Measurements from ENCODE around the gene TNFSF10.

TNFSF10 gene

DNA sequence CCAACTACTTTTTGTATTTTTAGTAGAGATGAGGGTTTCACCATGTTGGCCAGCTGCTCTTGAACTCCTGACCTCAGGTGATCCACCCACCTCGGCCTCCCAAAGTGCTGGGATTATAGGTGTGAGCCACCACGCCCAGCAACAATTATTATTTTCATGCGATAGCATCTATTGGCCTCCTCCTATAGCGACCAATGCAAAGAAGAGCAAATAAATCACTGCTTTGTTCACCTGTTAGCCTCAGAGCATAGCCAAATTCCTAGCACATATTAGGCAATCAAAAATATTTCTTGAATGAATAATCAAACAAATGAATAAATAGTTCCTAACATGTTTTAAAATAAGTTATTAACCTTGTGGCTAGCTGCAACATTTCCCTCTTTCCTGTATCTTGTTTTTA, 36.8 kb upstream of the TNFSF10 start:
- TF ChIP-seq Cebpa-rat (IDR thresholded peaks at IDR 0.05): no peak

DNA sequence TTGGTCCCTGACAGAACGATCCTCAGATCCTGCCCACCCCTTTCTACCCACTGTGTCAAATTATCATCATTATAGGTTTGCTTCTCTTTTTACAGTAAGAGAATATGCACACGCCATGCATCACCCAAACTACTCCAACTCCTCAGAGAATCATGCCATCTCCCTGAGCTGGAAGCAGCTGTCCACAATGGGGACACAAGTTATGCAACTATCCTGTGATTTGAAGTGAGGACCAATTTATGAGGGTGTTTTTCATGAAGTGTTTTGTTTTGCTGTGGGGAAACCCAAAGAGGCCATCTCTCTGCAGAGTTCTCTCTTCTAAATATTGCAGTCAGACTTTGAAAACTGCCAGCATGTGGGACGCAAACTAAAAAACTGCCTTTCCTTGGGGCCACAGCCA, 35.8 kb upstream of the TNFSF10 start:
- no peaks in the 10 kb centered on the region for H4K20me1 ChIP-seq
- H3K36me3 ChIP-seq: no peaks in the 10 kb centered on the region
- no peak overlapping the region for H3K9ac ChIP-seq
- no peak; the same call in 1 of the 2 replicates for TF ChIP-seq Cebpa-rat (IDR thresholded peaks at IDR 0.05)
- no peaks in the 10 kb centered on the region for H3K27me3 ChIP-seq
- peaks cover 15% of the 10 kb centered on the region for H3K4me1 ChIP-seq
- no peak overlapping the region for H3K27ac ChIP-seq
- H3K9me3 ChIP-seq: no peaks in the 10 kb centered on the region
- no peak overlapping the region for H3K4me3 ChIP-seq
- peak overlapping the region; percentile 49 for H3K4me2 ChIP-seq

More for the DNA sequence above, 36.8 kb upstream of the TNFSF10 start:
- no peaks in the 10 kb centered on the region for H4K20me1 ChIP-seq
- no peak overlapping the region for H3K9ac ChIP-seq
- H3K4me2 ChIP-seq: no peak overlapping the region
- no peak overlapping the region for H3K4me3 ChIP-seq
- no peaks in the 10 kb centered on the region for H3K27me3 ChIP-seq
- H3K36me3 ChIP-seq: no peaks in the 10 kb centered on the region
- H3K27ac ChIP-seq: no peak overlapping the region
- H3K9me3 ChIP-seq: no peaks in the 10 kb centered on the region
- peaks cover 15% of the 10 kb centered on the region for H3K4me1 ChIP-seq

DNA sequence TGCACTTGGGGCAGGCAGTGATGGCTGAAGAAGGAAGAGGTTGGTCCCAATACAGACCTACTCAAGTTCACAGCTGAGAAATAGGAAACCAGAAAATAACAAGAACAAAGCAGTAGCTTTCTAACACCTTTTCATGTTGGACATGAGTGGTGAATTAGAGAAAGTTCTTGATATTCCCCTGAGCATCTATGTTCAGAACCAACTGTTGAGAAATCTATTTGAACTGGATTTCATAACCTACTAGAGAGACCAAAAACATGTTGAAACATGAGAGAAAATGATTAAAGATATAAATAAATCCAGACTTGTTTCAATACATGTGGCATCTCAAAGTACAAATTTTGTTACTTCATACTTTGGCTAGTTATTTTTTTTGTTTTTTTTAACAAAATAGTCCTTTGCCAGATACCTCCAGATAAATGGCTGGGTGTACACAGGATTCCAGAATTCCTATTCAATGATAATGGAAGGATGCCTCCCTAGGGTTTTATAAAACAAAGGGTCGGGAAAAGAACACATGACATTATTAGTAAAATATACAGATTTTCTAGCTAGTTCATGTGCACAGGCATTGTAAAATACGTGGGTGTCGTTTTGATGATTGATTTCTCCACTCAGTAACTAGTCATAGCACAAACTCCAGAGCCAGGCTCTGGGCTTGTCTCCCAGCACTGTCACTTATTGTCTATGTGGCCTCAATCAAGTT, 34.4 kb upstream of the TNFSF10 start:
- H3K27me3 ChIP-seq: no peaks in the 10 kb centered on the region
- H3K9me3 ChIP-seq: no peaks in the 10 kb centered on the region
- no peak for TF ChIP-seq Cebpa-rat (IDR thresholded peaks at IDR 0.05)
- no peak overlapping the region for H3K4me3 ChIP-seq
- H3K9ac ChIP-seq: no peak overlapping the region
- H3K27ac ChIP-seq: no peak overlapping the region
- H3K4me1 ChIP-seq: peaks cover 12% of the 10 kb centered on the region
- H3K36me3 ChIP-seq: no peaks in the 10 kb centered on the region
- H4K20me1 ChIP-seq: no peaks in the 10 kb centered on the region
- H3K4me2 ChIP-seq: no peak overlapping the region

DNA sequence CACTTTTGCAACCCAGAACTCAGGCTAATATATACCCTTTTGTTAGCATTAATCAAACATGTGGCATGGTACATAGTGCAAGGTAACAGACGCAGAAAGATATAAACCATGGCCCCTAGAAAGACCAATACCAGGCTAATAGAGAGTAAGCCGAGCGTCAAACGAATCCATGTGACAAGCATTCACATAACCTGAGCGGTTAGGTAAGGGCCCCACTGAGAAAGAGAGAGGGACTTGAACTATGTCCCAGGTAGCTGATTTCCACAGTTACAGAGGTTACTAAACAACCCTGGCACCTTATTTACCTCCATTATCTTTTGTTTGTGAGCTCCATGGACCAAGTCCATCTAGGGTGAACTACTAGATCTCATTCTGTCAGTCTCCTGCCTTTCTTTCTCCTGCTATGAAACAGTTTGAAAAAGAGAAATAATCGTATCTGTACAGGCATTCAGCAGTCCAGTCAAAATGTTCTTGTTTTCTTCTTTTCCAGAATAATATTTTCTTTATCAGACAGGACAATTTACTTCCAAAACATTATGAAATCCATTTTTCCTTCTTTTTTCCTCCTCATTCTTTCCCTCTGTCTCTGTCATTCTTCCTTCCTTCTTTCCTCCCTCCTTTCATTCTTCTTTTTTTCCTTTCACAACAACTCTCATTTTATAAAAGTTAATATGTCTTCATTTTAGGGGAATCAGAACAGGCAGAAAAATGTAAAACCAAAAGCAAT, 30.5 kb upstream of the TNFSF10 start:
- no peak for TF ChIP-seq Cebpa-rat (IDR thresholded peaks at IDR 0.05)
- H3K4me2 ChIP-seq: no peak overlapping the region

DNA sequence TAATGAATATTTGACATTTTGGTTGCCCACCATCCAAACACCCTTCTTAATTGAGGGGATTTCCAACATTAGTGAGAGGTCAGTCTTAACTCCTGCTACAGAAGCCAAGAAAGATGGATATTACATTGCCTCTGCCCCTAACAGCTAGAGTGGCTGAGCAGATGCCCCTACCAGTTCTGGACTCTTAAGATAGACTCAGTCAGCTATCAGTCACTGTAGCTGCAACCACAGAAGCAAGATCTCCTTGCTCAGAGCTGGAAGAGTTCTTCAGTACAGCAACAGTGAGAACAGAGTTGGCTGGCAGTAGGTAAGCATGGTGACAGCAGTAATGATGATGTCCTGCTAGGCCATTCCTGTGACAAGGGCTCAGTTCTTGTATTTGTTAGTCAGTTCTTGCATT, 29.4 kb upstream of the TNFSF10 start:
- no peaks in the 10 kb centered on the region for H3K36me3 ChIP-seq
- H4K20me1 ChIP-seq: no peaks in the 10 kb centered on the region
- H3K4me3 ChIP-seq: no peak overlapping the region
- no peak overlapping the region for H3K4me2 ChIP-seq
- H3K9ac ChIP-seq: no peak overlapping the region
- TF ChIP-seq Cebpa-rat (IDR thresholded peaks at IDR 0.05): no peak
- H3K9me3 ChIP-seq: 0 out of 2 replicates have a peak, but pooled peaks cover 9% of the 10 kb centered on the region
- H3K27ac ChIP-seq: no peak overlapping the region
- no peaks in the 10 kb centered on the region for H3K4me1 ChIP-seq
- no peaks in the 10 kb centered on the region for H3K27me3 ChIP-seq

More for the DNA sequence above, 30.5 kb upstream of the TNFSF10 start:
- Histone ChIP-seq H3K9ac (no peak overlapping the region), H3K27me3 (no peaks in the 10 kb centered on the region), H3K4me1 (peaks cover under 1% of the 10 kb centered on the region; the same call in 1 of the 2 replicates), H4K20me1 (no peaks in the 10 kb centered on the region), H3K27ac (no peak overlapping the region), H3K36me3 (no peaks in the 10 kb centered on the region), H3K4me3 (no peak overlapping the region), H3K9me3 (0 out of 2 replicates have a peak, but pooled peaks cover 4% of the 10 kb centered on the region)

DNA sequence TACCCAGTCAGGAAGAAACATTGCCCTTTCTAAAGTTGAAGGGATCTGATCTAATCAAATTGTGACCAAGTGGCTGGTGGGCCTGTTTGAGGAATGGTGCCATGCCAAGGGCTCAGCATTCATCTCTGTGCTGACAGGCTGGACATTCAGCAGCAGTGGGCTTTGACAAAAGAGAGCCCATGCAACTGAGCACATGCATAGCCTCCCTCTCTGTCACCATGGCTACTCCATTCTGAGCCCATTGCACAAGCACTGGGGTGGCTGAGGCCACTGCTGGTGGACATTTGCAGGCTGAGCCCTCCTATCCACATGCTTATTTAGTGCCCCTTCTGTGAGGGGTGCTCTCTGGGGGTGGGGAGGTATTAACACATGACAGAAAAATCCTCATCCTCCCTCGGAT, 28.6 kb upstream of the TNFSF10 start:
- Histone ChIP-seq H3K9ac (no peak overlapping the region), H3K36me3 (no peaks in the 10 kb centered on the region), H3K4me1 (peaks cover 6% of the 10 kb centered on the region), H3K9me3 (0 out of 2 replicates have a peak, but pooled peaks cover 9% of the 10 kb centered on the region), H3K4me2 (no peak overlapping the region), H3K27ac (no peak overlapping the region), H3K4me3 (no peak overlapping the region), H3K27me3 (no peaks in the 10 kb centered on the region), H4K20me1 (no peaks in the 10 kb centered on the region)
- TF ChIP-seq Cebpa-rat (IDR thresholded peaks at IDR 0.05): no peak

DNA sequence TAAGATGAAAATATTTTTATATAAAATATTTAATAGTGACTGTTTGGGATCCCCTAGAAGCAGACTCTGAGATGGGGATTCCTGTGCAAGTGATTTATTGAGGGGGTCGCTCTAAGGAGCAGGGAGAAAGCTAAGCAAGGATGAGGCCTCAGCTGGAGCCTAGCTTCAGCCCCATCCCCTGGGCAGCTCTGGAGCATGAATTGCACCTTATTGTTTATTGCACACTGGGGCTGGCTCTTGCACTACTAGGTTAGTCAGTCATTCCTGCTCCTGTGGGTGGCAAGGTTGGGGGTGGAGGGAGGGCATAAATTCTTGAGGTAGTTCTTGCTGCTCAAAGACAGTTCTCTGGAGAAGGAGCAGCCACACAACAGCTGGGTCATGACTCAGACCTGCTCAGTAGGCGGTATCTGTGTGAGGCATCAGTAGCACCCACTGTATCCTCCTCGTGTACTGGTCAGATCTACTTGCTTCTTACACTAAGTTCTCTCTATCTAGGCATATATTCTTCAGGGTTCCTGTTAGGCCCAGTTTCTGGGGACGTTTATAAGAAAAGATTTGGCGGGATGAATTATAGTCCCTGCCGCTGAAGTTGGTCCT, 27.2 kb upstream of the TNFSF10 start:
- no peak for TF ChIP-seq Cebpa-rat (IDR thresholded peaks at IDR 0.05)
- no peak overlapping the region for H3K4me2 ChIP-seq

DNA sequence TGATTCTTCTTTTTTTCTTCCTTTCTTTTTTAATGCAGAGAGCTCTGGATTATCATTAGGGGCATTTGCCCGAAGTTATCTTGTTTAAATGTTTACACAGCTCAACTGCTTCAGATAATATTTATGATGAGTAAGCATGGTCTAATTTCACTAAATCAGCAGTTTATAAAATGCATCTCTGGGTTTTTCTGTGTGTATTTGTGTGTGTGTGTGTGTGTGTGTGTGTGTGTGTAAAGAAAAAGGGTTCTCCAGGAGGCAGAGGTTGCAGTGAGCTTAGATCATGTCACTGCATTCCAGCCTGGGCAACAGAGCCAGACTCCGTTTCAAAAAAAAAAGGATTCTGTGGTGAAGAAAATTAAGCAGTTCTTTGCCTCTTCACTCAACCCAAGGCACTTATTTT, 25.9 kb upstream of the TNFSF10 start:
- H3K4me3 ChIP-seq: no peak overlapping the region
- peaks cover 13% of the 10 kb centered on the region for H3K4me1 ChIP-seq
- no peaks in the 10 kb centered on the region for H3K27me3 ChIP-seq
- 0 out of 2 replicates have a peak, but pooled peaks cover 9% of the 10 kb centered on the region for H3K9me3 ChIP-seq
- H3K9ac ChIP-seq: no peak overlapping the region
- H4K20me1 ChIP-seq: no peaks in the 10 kb centered on the region
- H3K4me2 ChIP-seq: no peak overlapping the region
- no peak overlapping the region for H3K27ac ChIP-seq
- TF ChIP-seq Cebpa-rat (IDR thresholded peaks at IDR 0.05): no peak
- H3K36me3 ChIP-seq: no peaks in the 10 kb centered on the region

More for the DNA sequence above, 27.2 kb upstream of the TNFSF10 start:
- H3K36me3 ChIP-seq: no peaks in the 10 kb centered on the region
- no peak overlapping the region for H3K9ac ChIP-seq
- 0 out of 2 replicates have a peak, but pooled peaks cover 9% of the 10 kb centered on the region for H3K9me3 ChIP-seq
- H3K27me3 ChIP-seq: no peaks in the 10 kb centered on the region
- no peak overlapping the region for H3K4me3 ChIP-seq
- H3K27ac ChIP-seq: no peak overlapping the region
- H4K20me1 ChIP-seq: no peaks in the 10 kb centered on the region
- peaks cover 13% of the 10 kb centered on the region for H3K4me1 ChIP-seq

DNA sequence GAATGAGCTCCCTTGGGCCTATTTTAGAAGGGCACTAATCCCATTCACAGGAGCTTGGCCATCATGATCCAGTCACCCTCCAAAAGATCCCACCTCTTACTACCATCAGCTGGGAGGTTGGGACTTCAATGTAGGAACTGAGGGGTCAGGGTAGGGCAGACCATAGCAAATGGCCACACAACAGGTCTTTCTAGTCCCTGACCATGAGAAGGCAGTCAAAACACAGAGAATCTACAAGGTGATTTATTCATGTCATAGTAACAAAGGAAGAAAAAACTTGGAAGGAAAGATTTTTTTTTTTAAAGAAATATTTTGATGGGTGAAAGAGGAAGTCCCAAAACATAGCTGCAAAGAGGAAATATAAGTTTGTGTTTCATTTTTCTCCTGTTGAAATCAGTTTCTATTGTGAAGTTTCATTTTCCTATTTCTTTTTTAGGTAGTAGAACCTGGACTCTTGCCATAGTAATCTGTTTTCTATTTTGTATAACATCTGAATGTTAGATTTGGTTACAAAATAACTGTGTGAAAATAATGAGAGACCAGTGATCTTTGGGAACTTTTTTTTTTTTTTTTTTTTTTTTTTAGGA, 23.5 kb upstream of the TNFSF10 start:
- TF ChIP-seq Cebpa-rat (IDR thresholded peaks at IDR 0.05): no peak
- Histone ChIP-seq H3K27ac (no peak overlapping the region), H3K36me3 (no peaks in the 10 kb centered on the region), H3K4me2 (peak overlapping the region; percentile 53), H3K9ac (no peak overlapping the region), H3K9me3 (0 out of 2 replicates have a peak, but pooled peaks cover 9% of the 10 kb centered on the region), H3K4me3 (no peak overlapping the region), H3K27me3 (no peaks in the 10 kb centered on the region), H4K20me1 (no peaks in the 10 kb centered on the region), H3K4me1 (peaks cover 13% of the 10 kb centered on the region)
